ENCODE measurements around the gene KLHL1. TPM values are rescaled to one million over a fixed set of nuclear protein-coding genes. Genes with fewer than 3 reads are reported as not detected.

KLHL1 gene
- total and polyA plus RNA-seq, 9 of the 15 experiments (the other 6 are each of a cell fraction or from before 2014, with no cell fraction given) = not detected

DNA sequence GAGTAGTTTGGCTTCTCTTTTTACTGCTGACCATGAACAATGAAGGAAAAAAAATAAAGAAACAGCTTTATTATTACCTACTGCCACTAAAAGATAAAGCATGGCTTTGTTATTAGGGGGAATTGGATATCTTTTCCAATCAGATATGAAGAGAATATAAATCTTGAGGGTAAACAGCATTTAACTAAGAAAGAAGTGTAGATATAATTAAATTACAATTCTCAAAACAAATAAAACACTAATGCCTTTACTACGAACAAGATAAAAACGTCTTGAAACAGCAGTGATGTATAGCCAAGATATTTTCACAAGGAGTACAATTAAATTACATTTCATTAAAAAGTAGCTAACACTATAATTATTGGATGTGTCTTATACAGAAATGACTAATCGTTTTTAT is 426.5 kb downstream of the KLHL1 start (continued):
- TF ChIP-seq, protein P1, sequence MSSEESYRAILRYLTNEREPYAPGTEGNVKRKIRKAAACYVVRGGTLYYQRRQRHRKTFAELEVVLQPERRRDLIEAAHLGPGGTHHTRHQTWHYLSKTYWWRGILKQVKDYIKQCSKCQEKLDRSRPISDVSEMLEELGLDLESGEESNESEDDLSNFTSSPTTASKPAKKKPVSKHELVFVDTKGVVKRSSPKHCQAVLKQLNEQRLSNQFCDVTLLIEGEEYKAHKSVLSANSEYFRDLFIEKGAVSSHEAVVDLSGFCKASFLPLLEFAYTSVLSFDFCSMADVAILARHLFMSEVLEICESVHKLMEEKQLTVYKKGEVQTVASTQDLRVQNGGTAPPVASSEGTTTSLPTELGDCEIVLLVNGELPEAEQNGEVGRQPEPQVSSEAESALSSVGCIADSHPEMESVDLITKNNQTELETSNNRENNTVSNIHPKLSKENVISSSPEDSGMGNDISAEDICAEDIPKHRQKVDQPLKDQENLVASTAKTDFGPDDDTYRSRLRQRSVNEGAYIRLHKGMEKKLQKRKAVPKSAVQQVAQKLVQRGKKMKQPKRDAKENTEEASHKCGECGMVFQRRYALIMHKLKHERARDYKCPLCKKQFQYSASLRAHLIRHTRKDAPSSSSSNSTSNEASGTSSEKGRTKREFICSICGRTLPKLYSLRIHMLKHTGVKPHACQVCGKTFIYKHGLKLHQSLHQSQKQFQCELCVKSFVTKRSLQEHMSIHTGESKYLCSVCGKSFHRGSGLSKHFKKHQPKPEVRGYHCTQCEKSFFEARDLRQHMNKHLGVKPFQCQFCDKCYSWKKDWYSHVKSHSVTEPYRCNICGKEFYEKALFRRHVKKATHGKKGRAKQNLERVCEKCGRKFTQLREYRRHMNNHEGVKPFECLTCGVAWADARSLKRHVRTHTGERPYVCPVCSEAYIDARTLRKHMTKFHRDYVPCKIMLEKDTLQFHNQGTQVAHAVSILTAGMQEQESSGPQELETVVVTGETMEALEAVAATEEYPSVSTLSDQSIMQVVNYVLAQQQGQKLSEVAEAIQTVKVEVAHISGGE (CRISPR knock-in tag; IDR thresholded peaks at IDR 0.05) = no peak
- no peak for TF ChIP-seq LCOR (CRISPR knock-in tag; IDR thresholded peaks at IDR 0.05)
- TF ChIP-seq ZNF347 (CRISPR knock-in tag; IDR thresholded peaks at IDR 0.05; ENCODE audit: low read depth) = no peak

DNA sequence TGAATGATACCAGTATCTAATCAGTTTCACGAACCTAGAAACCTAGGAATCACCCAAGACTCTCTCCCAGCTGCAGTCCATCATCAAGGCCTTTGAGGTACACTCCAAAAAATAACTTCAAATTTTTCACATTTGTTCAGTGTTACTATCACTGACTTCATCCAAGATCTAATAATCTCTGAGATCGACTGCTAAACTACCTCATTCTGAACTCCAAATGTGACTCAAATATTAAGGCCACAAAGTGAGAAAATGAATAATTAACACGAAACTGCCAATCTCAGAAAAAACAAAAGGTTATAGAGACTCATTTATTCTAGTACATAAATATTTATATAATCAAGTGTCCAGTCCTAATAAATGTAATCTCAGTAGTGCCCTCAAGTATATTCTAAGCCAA is 430.9 kb downstream of the KLHL1 start:
- Histone ChIP-seq H3K36me3 (ENCODE audit: control insufficient read depth, insufficient read depth, low read length) (no peaks in the 10 kb centered on the region), H3K4me2 (ENCODE audit: insufficient read depth, low read length) (no peak overlapping the region), H3K9me1 (ENCODE audit: control insufficient read depth, insufficient read depth, low read length) (no peaks in the 10 kb centered on the region), H3K79me2 (ENCODE audit: control insufficient read depth, insufficient read depth, low read length) (no peaks in the 10 kb centered on the region), H4K20me1 (replicated peaks; ENCODE audit: control insufficient read depth, insufficient read depth, low read length) (no peaks in the 10 kb centered on the region), H3K27me3 (ENCODE audit: control insufficient read depth in 2 of 2, insufficient read depth in 2 of 2, low read length in 2 of 2) (no peaks in the 10 kb centered on the region), H3K27ac (ENCODE audit: extremely low read depth, low read depth, low read length) (no peak overlapping the region), H3K4me3 (no peak overlapping the region), H3K4me1 (replicated peaks in 1 of 2; ENCODE audit: control insufficient read depth in 2 of 2, insufficient read depth in 2 of 2, low read length in 2 of 2) (no peaks in the 10 kb centered on the region), H3K9ac (ENCODE audit: insufficient read depth in 1 of 2, low read depth in 2 of 2, low read length in 2 of 2) (no peak overlapping the region), H3K9me3 (replicated peaks; ENCODE audit: control insufficient read depth, insufficient read depth, low read depth, low read length) (no peaks in the 10 kb centered on the region), H2AFZ (ENCODE audit: low read depth, low read length) (no peak overlapping the region)
- no TSS peak for BruUV-seq (replicated peaks)
- in situ Hi-C loops (cut with MboI) (no loop called here), intact Hi-C loops (cut with micrococcal nuclease) (no loop called here)
- ChIA-PET CTCF (ENCODE audit: low intra/inter-chr PET ratio) (no interaction called here), POLR2A (no interaction called here)
- FAIRE-seq (no peak), ATAC-seq (no peak), DNase-seq (ENCODE audit: extremely low read depth in 1 of 4, low spot score in 3 of 4) (no peak)
- 0% methylated on average over 3 of the region's 3 CpGs for WGBS (ENCODE audit: insufficient coverage, low coverage, missing lambda C conversion rate)
- TF ChIP-seq, protein P2, sequence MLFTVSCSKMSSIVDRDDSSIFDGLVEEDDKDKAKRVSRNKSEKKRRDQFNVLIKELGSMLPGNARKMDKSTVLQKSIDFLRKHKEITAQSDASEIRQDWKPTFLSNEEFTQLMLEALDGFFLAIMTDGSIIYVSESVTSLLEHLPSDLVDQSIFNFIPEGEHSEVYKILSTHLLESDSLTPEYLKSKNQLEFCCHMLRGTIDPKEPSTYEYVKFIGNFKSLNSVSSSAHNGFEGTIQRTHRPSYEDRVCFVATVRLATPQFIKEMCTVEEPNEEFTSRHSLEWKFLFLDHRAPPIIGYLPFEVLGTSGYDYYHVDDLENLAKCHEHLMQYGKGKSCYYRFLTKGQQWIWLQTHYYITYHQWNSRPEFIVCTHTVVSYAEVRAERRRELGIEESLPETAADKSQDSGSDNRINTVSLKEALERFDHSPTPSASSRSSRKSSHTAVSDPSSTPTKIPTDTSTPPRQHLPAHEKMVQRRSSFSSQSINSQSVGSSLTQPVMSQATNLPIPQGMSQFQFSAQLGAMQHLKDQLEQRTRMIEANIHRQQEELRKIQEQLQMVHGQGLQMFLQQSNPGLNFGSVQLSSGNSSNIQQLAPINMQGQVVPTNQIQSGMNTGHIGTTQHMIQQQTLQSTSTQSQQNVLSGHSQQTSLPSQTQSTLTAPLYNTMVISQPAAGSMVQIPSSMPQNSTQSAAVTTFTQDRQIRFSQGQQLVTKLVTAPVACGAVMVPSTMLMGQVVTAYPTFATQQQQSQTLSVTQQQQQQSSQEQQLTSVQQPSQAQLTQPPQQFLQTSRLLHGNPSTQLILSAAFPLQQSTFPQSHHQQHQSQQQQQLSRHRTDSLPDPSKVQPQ (CRISPR knock-in tag; IDR thresholded peaks at IDR 0.05; ENCODE audit: borderline replicate concordance) = no peak
- TF ChIP-seq ZNF518B (CRISPR knock-in tag; IDR thresholded peaks at IDR 0.05) (no peak), YBX1 (IDR thresholded peaks at IDR 0.05) (no peak), NCOA1 (IDR thresholded peaks at IDR 0.05; ENCODE audit: low read depth) (no peak), RUNX1 (IDR thresholded peaks at IDR 0.05; ENCODE audit: low read depth) (no peak), HNRNPH1 (optimal IDR thresholded peaks at IDR 0.05; ENCODE audit: low read depth, low read length) (no peak), ZNF134 (CRISPR knock-in tag; conservative IDR thresholded peaks at IDR 0.05) (no peak), ZNF253 (CRISPR knock-in tag; conservative IDR thresholded peaks at IDR 0.05) (no peak), ZNF212 (CRISPR knock-in tag; IDR thresholded peaks at IDR 0.05) (no peak), ZNF184 (CRISPR knock-in tag; IDR thresholded peaks at IDR 0.05) (no peak)
